Measurements from ENCODE around the gene CACNA2D1. TPM values are rescaled to one million over a fixed set of nuclear protein-coding genes. Genes with fewer than 3 reads are reported as not detected.

The CACNA2D1 gene
- total RNA-seq, 1 experiment from 2014 or later: 36.2 TPM

DNA sequence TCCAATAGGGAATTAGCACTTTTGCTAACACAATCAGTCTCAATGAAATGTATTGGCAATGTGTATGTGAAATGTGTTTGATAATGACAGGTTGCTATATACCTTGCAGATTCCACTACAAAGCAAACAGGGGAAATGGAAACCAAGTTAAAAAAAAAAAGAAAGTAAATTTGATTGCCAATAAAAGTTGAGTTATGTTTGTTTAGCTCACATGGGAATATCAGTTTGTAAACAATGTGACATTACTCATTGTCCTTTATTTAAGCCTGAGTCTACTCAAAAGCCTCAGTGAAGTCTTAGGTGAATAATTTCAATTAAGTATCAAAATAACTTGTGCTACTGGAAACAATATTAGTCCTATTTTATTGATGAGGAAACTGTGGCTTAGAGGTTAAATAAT is 285.2 kb downstream of the CACNA2D1 start:
- H3K27ac Mint-ChIP-seq: no peak overlapping the region
- Histone ChIP-seq H3K4ac (ENCODE audit: low read depth, low read length) (no peak overlapping the region), H2BK15ac (ENCODE audit: low read depth, low read length) (no peak overlapping the region), H2BK5ac (ENCODE audit: insufficient read length, low read length) (no peak overlapping the region), H2BK12ac (ENCODE audit: insufficient read length, low read depth, low read length) (no peak overlapping the region), H4K5ac (ENCODE audit: insufficient read length, low read depth, low read length) (no peak overlapping the region), H3K9me3 (ENCODE audit: control insufficient read depth, low read depth, low read length) (no peaks in the 10 kb centered on the region), H2BK120ac (ENCODE audit: low read depth, low read length, poor library complexity, severe bottlenecking) (no peak overlapping the region), H3K9ac (ENCODE audit: extremely low read depth, insufficient read length, low read length) (no peak overlapping the region), H3K4me2 (ENCODE audit: insufficient read depth, insufficient read length, low read length) (no peak overlapping the region), H2AK5ac (ENCODE audit: insufficient read length, low read length) (no peak overlapping the region), H4K91ac (ENCODE audit: insufficient read length, low read depth, low read length) (no peak overlapping the region), H3K79me1 (ENCODE audit: insufficient read depth, low read depth, low read length, poor library complexity, severe bottlenecking) (no peaks in the 10 kb centered on the region), H3K27me3 (ENCODE audit: insufficient read depth, low read length) (no peaks in the 10 kb centered on the region; the same call in 1 of the 2 replicates), H3K23ac (ENCODE audit: insufficient read length, low read depth, low read length) (no peak overlapping the region), H3K4me1 (ENCODE audit: insufficient read depth, low read length) (no peaks in the 10 kb centered on the region; the same call in 1 of the 2 replicates), H3K79me2 (ENCODE audit: insufficient read depth, low read length) (no peaks in the 10 kb centered on the region), H2AFZ (ENCODE audit: low read length) (no peak overlapping the region), H3K18ac (ENCODE audit: insufficient read length, low read depth, low read length) (no peak overlapping the region), H3K56ac (ENCODE audit: insufficient read length, low read depth, low read length) (no peak overlapping the region), H4K20me1 (ENCODE audit: control insufficient read depth, insufficient read depth, insufficient read length) (no peaks in the 10 kb centered on the region), H2BK20ac (ENCODE audit: low read depth, low read length, poor library complexity, severe bottlenecking) (no peak overlapping the region), H3K14ac (ENCODE audit: insufficient read depth, low read length) (no peak overlapping the region), H3K27ac (ENCODE audit: insufficient read length, low read depth, low read length) (no peak overlapping the region), H3T11ph (ENCODE audit: low read length) (no peak overlapping the region), H3K23me2 (ENCODE audit: insufficient read length, low read depth, low read length, poor library complexity, severe bottlenecking) (no peaks in the 10 kb centered on the region), H4K8ac (replicated peaks; ENCODE audit: insufficient read length, low read depth, low read length) (no peak overlapping the region)
- H3K4me3 Mint-ChIP-seq: no peak overlapping the region
- H3K9me3 Mint-ChIP-seq: no peaks in the 10 kb centered on the region
- H3K4me1 Mint-ChIP-seq: peaks cover 24 to 40% of the 10 kb centered on the region in 2 experiments
- H3K36me3 Mint-ChIP-seq (ENCODE audit: insufficient read depth in 1 of 3, low read depth in 3 of 3): no peaks in the 10 kb centered on the region
- peaks cover 7% of the 10 kb centered on the region for H3K27me3 Mint-ChIP-seq (ENCODE audit: low read depth)
- no peak for DNase-seq
- TF ChIP-seq, protein P1, sequence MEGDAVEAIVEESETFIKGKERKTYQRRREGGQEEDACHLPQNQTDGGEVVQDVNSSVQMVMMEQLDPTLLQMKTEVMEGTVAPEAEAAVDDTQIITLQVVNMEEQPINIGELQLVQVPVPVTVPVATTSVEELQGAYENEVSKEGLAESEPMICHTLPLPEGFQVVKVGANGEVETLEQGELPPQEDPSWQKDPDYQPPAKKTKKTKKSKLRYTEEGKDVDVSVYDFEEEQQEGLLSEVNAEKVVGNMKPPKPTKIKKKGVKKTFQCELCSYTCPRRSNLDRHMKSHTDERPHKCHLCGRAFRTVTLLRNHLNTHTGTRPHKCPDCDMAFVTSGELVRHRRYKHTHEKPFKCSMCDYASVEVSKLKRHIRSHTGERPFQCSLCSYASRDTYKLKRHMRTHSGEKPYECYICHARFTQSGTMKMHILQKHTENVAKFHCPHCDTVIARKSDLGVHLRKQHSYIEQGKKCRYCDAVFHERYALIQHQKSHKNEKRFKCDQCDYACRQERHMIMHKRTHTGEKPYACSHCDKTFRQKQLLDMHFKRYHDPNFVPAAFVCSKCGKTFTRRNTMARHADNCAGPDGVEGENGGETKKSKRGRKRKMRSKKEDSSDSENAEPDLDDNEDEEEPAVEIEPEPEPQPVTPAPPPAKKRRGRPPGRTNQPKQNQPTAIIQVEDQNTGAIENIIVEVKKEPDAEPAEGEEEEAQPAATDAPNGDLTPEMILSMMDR (conservative IDR thresholded peaks at IDR 0.05): no peak
